HepG2 (cell line): ENCODE measurements around the gene PBX1. TPM values are rescaled to one million over a fixed set of nuclear protein-coding genes. Genes with fewer than 3 reads are reported as not detected.

Source experiments
- ATAC-seq: fragments of 200-7000 bp; cut with Tn5 transposase; 3 replicates; pipeline ENCODE4 v1.9.1; 2020; ENCODE audit warnings: mild to moderate bottlenecking, moderate library complexity
- BruUV-seq: library from RNA; stranded (reverse); fragments of 400-500 nt; replicated peaks from 2 replicates; lab custom pipeline; 2021; lab: Mats Ljungman, UMichigan
- CTCF ChIA-PET: fragments of 300-600 bp; formaldehyde crosslinking; extraction: SDS; loops from one replicate; lab custom pipeline; 2021; ENCODE audit warnings: low total read pairs, inconsistent platforms, low intra/inter-chr PET ratio; lab: Yijun Ruan, JAX
- POLR2A ChIA-PET: fragments of 350-600 bp; sonication (Branson Sonifier 250); formaldehyde crosslinking; loops from one replicate; lab custom pipeline; 2020; ENCODE audit warnings: antibody characterized with exemption, inconsistent platforms; lab: Yijun Ruan, JAX
- DNase-seq: peaks from one replicate; pipeline ENCODE4 v3.0.0-alpha.2; 2015; ENCODE audit warnings: low spot score
- FAIRE-seq: peaks from 3 replicates; lab custom pipeline; 2011; peaks lifted over from hg19 to GRCh38; lab: Jason Lieb, UNC
- H2AFZ ChIP-seq: one replicate; pipeline ENCODE4 v1.6.1; 2011; ENCODE audit warnings: low read length, inconsistent platforms
- H3K27ac ChIP-seq: fragments of 300-600 bp; 3 replicates; pipeline ENCODE4 v1.8.0; 2011; ENCODE audit warnings: mixed run types, mild to moderate bottlenecking, mixed read lengths, low read length, inconsistent platforms; ENCODE audit not compliant: insufficient read depth; ENCODE audit errors: extremely low read length
- H3K27me3 ChIP-seq, 2 experiments: fragments of 200-600 bp in 1 of 2; 2 replicates in 1 of 2; 3 replicates in 1 of 2; pipeline versions ENCODE4 v1.6.0 to v1.8.0; 2011; ENCODE audit warnings: low read length in 2 of 2, mild to moderate bottlenecking in 2 of 2, moderate library complexity in 2 of 2, inconsistent platforms in 1 of 2; ENCODE audit not compliant: insufficient read depth in 2 of 2, control insufficient read depth in 1 of 2
- H3K36me3 ChIP-seq, 2 experiments: fragments of 200-600 bp in 1 of 2; replicated peaks in 1 of 2; 2 replicates in 1 of 2; 3 replicates in 1 of 2; pipeline versions ENCODE4 v1.5.1 to v1.8.0; 2011; ENCODE audit warnings: low read length in 2 of 2, inconsistent platforms in 1 of 2; ENCODE audit not compliant: insufficient read depth in 2 of 2, control insufficient read depth in 1 of 2
- H3K4me1 ChIP-seq: 2 replicates; pipeline ENCODE4 v1.5.1; 2012; ENCODE audit warnings: low read length, inconsistent platforms; ENCODE audit not compliant: insufficient read depth
- H3K4me2 ChIP-seq: 2 replicates; pipeline ENCODE4 v1.6.0; 2011; ENCODE audit warnings: low read depth, low read length, inconsistent platforms
- H3K4me3 ChIP-seq, 3 experiments: fragments of 200-600 bp in 1 of 3; sonication (generic), shearing (Covaris generic) in 1 of 3; replicated peaks in 1 of 3; 2 replicates each; pipeline ENCODE4 v1.5.1; 2011 to 2016; ENCODE audit warnings: low read length in 3 of 3, inconsistent platforms in 2 of 3, low read depth in 2 of 3, mild to moderate bottlenecking in 2 of 3, control low read depth in 1 of 3, mixed read lengths in 1 of 3; ENCODE audit not compliant: insufficient read depth in 1 of 3
- H3K79me2 ChIP-seq: one replicate; pipeline ENCODE4 v1.6.1; 2011; ENCODE audit warnings: low read length, inconsistent platforms; ENCODE audit not compliant: insufficient read depth
- H3K9ac ChIP-seq: 2 replicates; pipeline ENCODE4 v1.6.0; 2011; ENCODE audit warnings: mild to moderate bottlenecking, low read depth, low read length, inconsistent platforms; ENCODE audit not compliant: insufficient read depth
- H3K9me3 ChIP-seq: 2 replicates; pipeline ENCODE4 v1.5.1; 2012; ENCODE audit warnings: mild to moderate bottlenecking, low read length
- H4K20me1 ChIP-seq: 2 replicates; pipeline ENCODE4 v1.6.0; 2011; ENCODE audit warnings: inconsistent platforms, mild to moderate bottlenecking, low read length, moderate library complexity; ENCODE audit not compliant: insufficient read depth
- NPAS2 ChIP-seq: sonication (generic); formaldehyde crosslinking; IDR thresholded peaks from 2 replicates; pipeline ENCODE4 v1.8.0; 2022; ENCODE audit warnings: mild to moderate bottlenecking, missing genetic modification reagents, borderline replicate concordance
- PHF8 ChIP-seq: sonication (generic); formaldehyde crosslinking; IDR thresholded peaks from 2 replicates; pipeline ENCODE4 v1.5.0; 2020; ENCODE audit warnings: missing genetic modification reagents
- TEAD3 ChIP-seq: optimal IDR thresholded peaks from 2 replicates; pipeline ENCODE3; 2016; ENCODE audit warnings: borderline replicate concordance
- YY1 ChIP-seq: IDR thresholded peaks from 2 replicates; pipeline ENCODE4 v1.6.1; 2011; ENCODE audit warnings: low read length, low read depth, moderate library complexity, mild to moderate bottlenecking; ENCODE audit not compliant: insufficient read depth, insufficient replicate concordance
- ZNF34 ChIP-seq: sonication (generic); formaldehyde crosslinking; IDR thresholded peaks from 2 replicates; pipeline ENCODE4 v1.4.0; 2020; ENCODE audit warnings: mild to moderate bottlenecking, missing genetic modification reagents, borderline replicate concordance
- ZNF441 ChIP-seq: sonication (generic); formaldehyde crosslinking; IDR thresholded peaks from 2 replicates; pipeline ENCODE4 v1.7.0; 2021; ENCODE audit warnings: missing genetic modification reagents, borderline replicate concordance
- ZNF549 ChIP-seq: sonication (generic); formaldehyde crosslinking; IDR thresholded peaks from 2 replicates; pipeline ENCODE4 v1.5.0; 2020; ENCODE audit warnings: missing genetic modification reagents
- WGBS: methylation state at CpG from one replicate; pipeline ENCODE4 v1.1.6; 2017; ENCODE audit warnings: low lambda C conversion rate; 5-methylcytosine and 5-hydroxymethylcytosine counted together
- in situ Hi-C: cut with HindIII; loops from 2 replicates; pipeline ENCODE4 v1.10.0; 2017; ENCODE audit warnings: low pct_unique_long_range_greater_than_20kb; ENCODE audit not compliant: extremely low pct_ligation_motif_present
- intact Hi-C: fragments of 100-400 bp; cut with micrococcal nuclease; formaldehyde crosslinking; loops from one replicate; pipeline ENCODE4 v1.10.0; 2022; ENCODE audit not compliant: unreplicated experiment
- polyA plus RNA-seq, 8 experiments: library from polyadenylated mRNA; depleted of rRNA in 3 of 8; stranded (reverse) in 7 of 8; unstranded in 1 of 8; fragments of >200 nt; fragmentation: Illumina TruSeq in 4 of 8; extraction: Trizol in 4 of 8; gene quantifications; 2 replicates each; pipeline versions ENCODE4 v1.2.1 to v1.2.3, GENCODE V29; 2011 to 2016; ENCODE audit warnings: low read depth in 4 of 8, missing spikeins in 1 of 8, mixed read lengths in 1 of 8; ENCODE audit not compliant: insufficient read depth in 1 of 8
- total RNA-seq, 5 experiments: library from RNA; depleted of rRNA; stranded (reverse); fragments of >200 nt; fragmentation: Illumina TruSeq; extraction: Trizol; gene quantifications; 2 replicates each; pipeline ENCODE4 v1.2.3, GENCODE V29; 2016; ENCODE audit warnings: low read depth in 1 of 5
- TF ChIP-seq, protein P1 (sequence below): sonication (generic); formaldehyde crosslinking; IDR thresholded peaks from 2 replicates; pipeline ENCODE4 v1.8.1; 2022; ENCODE audit warnings: mild to moderate bottlenecking, missing genetic modification reagents

The PBX1 gene
- total and polyA plus RNA-seq, 2 of the 13 experiments (the other 11 are each of a cell fraction or from before 2014, with no cell fraction given) = 0.24 TPM; not detected in 1

DNA sequence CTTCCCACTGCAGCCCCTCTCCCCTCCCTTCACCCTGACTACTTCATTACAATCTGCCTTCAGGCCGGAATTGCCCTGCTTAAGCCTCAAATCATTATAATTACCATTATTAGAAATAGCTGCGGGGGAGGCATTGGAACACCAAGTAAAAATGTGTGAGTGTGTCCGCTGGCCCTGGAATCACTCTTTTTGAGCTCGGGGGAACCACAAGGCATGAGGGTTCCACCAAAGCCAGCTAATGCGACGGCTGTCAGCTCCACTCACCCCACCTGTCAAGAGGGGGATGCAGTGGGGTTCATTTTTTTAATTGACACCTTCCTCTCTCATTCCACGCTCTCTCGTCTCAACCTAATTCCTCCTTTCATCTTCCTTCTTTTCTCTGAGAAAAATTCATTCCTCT lies 177.2 kb downstream of the PBX1 start:
- Histone ChIP-seq H3K27ac (no peak overlapping the region), H3K4me1 (no peaks in the 10 kb centered on the region), H3K4me3 (no peak overlapping the region), H3K4me2 (no peak overlapping the region), H3K9ac (no peak overlapping the region), H4K20me1 (no peaks in the 10 kb centered on the region), H3K36me3 (no peaks in the 10 kb centered on the region), H2AFZ (no peak overlapping the region), H3K79me2 (no peaks in the 10 kb centered on the region), H3K9me3 (no peaks in the 10 kb centered on the region), H3K27me3 (no peaks in the 10 kb centered on the region)
- intact Hi-C loops (no loop called here), in situ Hi-C loops (no loop called here)
- no peak for DNase-seq
- BruUV-seq = no TSS peak
- ATAC-seq = no peak
- TF ChIP-seq YY1 (no peak), ZNF441 (CRISPR knock-in tag) (no peak), ZNF549 (CRISPR knock-in tag) (no peak), TEAD3 (CRISPR knock-in tag) (no peak), NPAS2 (CRISPR knock-in tag) (no peak), PHF8 (CRISPR knock-in tag) (no peak)
- TF ChIP-seq, protein P1, sequence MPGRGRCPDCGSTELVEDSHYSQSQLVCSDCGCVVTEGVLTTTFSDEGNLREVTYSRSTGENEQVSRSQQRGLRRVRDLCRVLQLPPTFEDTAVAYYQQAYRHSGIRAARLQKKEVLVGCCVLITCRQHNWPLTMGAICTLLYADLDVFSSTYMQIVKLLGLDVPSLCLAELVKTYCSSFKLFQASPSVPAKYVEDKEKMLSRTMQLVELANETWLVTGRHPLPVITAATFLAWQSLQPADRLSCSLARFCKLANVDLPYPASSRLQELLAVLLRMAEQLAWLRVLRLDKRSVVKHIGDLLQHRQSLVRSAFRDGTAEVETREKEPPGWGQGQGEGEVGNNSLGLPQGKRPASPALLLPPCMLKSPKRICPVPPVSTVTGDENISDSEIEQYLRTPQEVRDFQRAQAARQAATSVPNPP = no peak
- WGBS = 33% methylated on average over 8 of the region's 8 CpGs
- ChIA-PET CTCF (no interaction called here), POLR2A (no interaction called here)
- no peak for FAIRE-seq

DNA sequence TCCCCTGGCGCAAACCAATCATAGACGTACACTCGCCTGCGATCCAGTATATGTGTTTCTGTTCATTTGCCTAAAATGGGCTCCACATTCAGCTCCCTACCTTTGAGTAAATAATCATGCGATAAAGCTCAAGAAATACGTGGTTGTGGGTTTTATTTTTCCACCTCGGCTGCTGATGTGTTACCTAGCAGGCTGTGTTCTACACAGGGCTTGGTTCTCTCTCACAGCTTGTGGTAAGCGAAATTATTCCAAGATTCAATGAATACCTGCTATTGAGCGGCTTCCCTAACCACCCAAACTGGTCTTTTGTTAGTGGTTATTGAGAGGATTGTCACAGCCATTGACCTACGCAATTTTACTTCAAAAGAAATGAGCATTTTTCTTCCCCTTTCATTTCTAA lies 180.2 kb downstream of the PBX1 start:
- in situ Hi-C loops = no loop called here
- no peak overlapping the region for H2AFZ ChIP-seq
- H3K27me3 ChIP-seq = no peaks in the 10 kb centered on the region
- H3K4me3 ChIP-seq = no peak overlapping the region
- ATAC-seq = no peak
- no peaks in the 10 kb centered on the region for H4K20me1 ChIP-seq
- WGBS = 60% methylated on average over 10 of the region's 10 CpGs
- no peak for FAIRE-seq
- no peaks in the 10 kb centered on the region for H3K4me1 ChIP-seq
- H3K9me3 ChIP-seq = no peaks in the 10 kb centered on the region
- H3K9ac ChIP-seq = no peak overlapping the region
- H3K4me2 ChIP-seq = no peak overlapping the region
- H3K79me2 ChIP-seq = no peaks in the 10 kb centered on the region
- CTCF ChIA-PET = no interaction called here
- TF ChIP-seq ZNF34 (CRISPR knock-in tag) = no peak
- no peak for DNase-seq
- intact Hi-C loops = no loop called here
- no peaks in the 10 kb centered on the region for H3K36me3 ChIP-seq
- POLR2A ChIA-PET = no interaction called here
- BruUV-seq = no TSS peak
- no peak overlapping the region for H3K27ac ChIP-seq
